HEK293 (cell line): ENCODE results near the gene NPTX1.

Source experiments
- PRDM1 ChIP-seq: fragments of 450-650 bp; formaldehyde crosslinking; IDR thresholded peaks from 2 replicates; pipeline ENCODE4; 2016; ENCODE audit warnings: missing biosample characterization, missing genetic modification characterization
- TCF7L2 ChIP-seq: IDR thresholded peaks from 2 replicates; pipeline ENCODE4 v1.6.1; 2011; ENCODE audit warnings: low read depth, mild to moderate bottlenecking, inconsistent platforms, low read length, moderate library complexity, borderline replicate concordance
- ZBTB1 ChIP-seq: fragments of 450-650 bp; formaldehyde crosslinking; IDR thresholded peaks from 2 replicates; pipeline ENCODE4 v1.5.1; 2016; ENCODE audit warnings: missing biosample characterization, missing genetic modification characterization
- ZNF473 ChIP-seq: fragments of 450-650 bp; formaldehyde crosslinking; IDR thresholded peaks from 2 replicates; pipeline ENCODE4 v1.5.1; 2017; ENCODE audit warnings: missing biosample characterization, missing genetic modification characterization
- ZNF530 ChIP-seq: fragments of 450-650 bp; formaldehyde crosslinking; IDR thresholded peaks from 2 replicates; pipeline ENCODE4 v1.5.1; 2016; ENCODE audit warnings: low read depth, missing biosample characterization, missing genetic modification characterization
- ZNF580 ChIP-seq: fragments of 450-650 bp; formaldehyde crosslinking; IDR thresholded peaks from 2 replicates; pipeline ENCODE4 v1.5.1; 2016; ENCODE audit warnings: missing biosample characterization, missing genetic modification characterization
- ZNF660 ChIP-seq: fragments of 450-650 bp; IDR thresholded peaks from 2 replicates; pipeline ENCODE4 v1.5.1; 2018; ENCODE audit warnings: missing biosample characterization, mild to moderate bottlenecking, missing genetic modification characterization
- ZNF768 ChIP-seq: fragments of 450-650 bp; formaldehyde crosslinking; IDR thresholded peaks from 2 replicates; pipeline ENCODE4 v1.5.1; 2018; ENCODE audit warnings: missing biosample characterization, mild to moderate bottlenecking, missing genetic modification characterization
- ZSCAN5A ChIP-seq: fragments of 450-650 bp; formaldehyde crosslinking; IDR thresholded peaks from 2 replicates; pipeline ENCODE4 v1.5.1; 2016; ENCODE audit warnings: missing biosample characterization, missing genetic modification characterization
- TF ChIP-seq, protein P1 (sequence below): fragments of 450-650 bp; formaldehyde crosslinking; IDR thresholded peaks from 2 replicates; pipeline ENCODE4 v1.5.1; 2016; ENCODE audit warnings: missing biosample characterization, missing genetic modification characterization
- TF ChIP-seq, protein P2 (sequence below): fragments of 450-650 bp; formaldehyde crosslinking; IDR thresholded peaks from 2 replicates; pipeline ENCODE4 v1.5.1; 2016; ENCODE audit warnings: missing biosample characterization, missing genetic modification characterization, borderline replicate concordance

GRCh38 chr17:80452173-80452915 lies 24.1 kb downstream of the NPTX1 start:
- TF ChIP-seq PRDM1 (no peak), ZNF660 (tag by site-specific recombination) (no peak), ZSCAN5A (no peak), ZNF768 (no peak), ZNF530 (tag by site-specific recombination) (no peak), ZNF580 (tag by site-specific recombination) (no peak), ZNF473 (tag by site-specific recombination) (no peak), ZBTB1 (tag by site-specific recombination) (no peak), TCF7L2 (no peak)
- TF ChIP-seq, protein P1, sequence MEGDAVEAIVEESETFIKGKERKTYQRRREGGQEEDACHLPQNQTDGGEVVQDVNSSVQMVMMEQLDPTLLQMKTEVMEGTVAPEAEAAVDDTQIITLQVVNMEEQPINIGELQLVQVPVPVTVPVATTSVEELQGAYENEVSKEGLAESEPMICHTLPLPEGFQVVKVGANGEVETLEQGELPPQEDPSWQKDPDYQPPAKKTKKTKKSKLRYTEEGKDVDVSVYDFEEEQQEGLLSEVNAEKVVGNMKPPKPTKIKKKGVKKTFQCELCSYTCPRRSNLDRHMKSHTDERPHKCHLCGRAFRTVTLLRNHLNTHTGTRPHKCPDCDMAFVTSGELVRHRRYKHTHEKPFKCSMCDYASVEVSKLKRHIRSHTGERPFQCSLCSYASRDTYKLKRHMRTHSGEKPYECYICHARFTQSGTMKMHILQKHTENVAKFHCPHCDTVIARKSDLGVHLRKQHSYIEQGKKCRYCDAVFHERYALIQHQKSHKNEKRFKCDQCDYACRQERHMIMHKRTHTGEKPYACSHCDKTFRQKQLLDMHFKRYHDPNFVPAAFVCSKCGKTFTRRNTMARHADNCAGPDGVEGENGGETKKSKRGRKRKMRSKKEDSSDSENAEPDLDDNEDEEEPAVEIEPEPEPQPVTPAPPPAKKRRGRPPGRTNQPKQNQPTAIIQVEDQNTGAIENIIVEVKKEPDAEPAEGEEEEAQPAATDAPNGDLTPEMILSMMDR: no peak
- TF ChIP-seq, protein P2, sequence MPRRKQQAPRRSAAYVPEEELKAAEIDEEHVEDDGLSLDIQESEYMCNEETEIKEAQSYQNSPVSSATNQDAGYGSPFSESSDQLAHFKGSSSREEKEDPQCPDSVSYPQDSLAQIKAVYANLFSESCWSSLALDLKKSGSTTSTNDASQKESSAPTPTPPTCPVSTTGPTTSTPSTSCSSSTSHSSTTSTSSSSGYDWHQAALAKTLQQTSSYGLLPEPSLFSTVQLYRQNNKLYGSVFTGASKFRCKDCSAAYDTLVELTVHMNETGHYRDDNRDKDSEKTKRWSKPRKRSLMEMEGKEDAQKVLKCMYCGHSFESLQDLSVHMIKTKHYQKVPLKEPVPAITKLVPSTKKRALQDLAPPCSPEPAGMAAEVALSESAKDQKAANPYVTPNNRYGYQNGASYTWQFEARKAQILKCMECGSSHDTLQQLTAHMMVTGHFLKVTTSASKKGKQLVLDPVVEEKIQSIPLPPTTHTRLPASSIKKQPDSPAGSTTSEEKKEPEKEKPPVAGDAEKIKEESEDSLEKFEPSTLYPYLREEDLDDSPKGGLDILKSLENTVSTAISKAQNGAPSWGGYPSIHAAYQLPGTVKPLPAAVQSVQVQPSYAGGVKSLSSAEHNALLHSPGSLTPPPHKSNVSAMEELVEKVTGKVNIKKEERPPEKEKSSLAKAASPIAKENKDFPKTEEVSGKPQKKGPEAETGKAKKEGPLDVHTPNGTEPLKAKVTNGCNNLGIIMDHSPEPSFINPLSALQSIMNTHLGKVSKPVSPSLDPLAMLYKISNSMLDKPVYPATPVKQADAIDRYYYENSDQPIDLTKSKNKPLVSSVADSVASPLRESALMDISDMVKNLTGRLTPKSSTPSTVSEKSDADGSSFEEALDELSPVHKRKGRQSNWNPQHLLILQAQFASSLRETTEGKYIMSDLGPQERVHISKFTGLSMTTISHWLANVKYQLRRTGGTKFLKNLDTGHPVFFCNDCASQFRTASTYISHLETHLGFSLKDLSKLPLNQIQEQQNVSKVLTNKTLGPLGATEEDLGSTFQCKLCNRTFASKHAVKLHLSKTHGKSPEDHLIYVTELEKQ: no peak
